ENCODE data around the gene PLXNC1.

PLXNC1 gene

DNA sequence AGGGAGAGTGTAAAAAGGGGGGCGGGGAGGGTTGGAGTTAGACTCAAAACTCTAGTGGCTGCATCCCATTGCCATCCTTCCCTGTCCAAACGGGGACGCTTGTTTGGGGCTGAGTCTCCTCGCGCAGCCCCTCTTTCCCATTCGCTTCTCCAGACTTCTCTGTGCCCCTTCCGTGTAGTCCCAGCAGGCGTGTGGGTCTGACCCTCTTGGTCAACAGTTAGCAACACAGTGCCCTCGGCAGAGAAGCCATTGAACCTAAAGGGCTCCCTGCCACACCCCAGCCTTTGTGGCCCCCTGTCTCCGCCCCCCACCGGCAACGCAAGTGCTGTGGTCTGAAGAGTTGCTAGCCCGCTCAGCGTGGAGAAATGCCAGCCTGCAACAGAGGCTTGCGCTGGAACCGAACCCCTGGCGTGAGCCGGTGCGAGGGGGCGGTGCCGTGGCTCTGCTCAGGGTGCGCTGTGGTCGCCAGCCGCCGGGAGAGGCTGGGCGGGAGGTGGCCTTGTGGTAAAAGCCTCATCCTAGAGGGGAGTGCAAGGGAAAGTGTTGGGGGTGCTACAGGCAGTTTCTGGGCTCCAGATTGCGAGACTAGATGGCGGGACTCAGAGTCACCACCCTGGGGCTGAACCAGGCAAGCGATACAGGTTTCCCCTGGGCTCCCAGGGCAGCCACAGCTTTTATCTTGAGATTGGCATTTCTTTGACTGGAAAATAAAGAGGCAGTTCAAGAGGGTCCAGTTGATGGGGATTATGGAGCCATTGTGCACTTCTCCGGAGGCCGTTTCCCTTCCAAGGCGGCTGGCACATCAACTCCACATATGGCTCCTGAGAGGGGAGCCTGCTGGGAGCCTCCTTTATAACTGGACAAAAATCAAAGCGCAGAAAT is 2.1 kb downstream of the PLXNC1 start:
- no peak for DNase-seq
- in situ Hi-C loops (cut with MboI; ENCODE audit: low pct_unique_long_range_greater_than_20kb, low sequenced_read_pairs) = no loop called here

DNA sequence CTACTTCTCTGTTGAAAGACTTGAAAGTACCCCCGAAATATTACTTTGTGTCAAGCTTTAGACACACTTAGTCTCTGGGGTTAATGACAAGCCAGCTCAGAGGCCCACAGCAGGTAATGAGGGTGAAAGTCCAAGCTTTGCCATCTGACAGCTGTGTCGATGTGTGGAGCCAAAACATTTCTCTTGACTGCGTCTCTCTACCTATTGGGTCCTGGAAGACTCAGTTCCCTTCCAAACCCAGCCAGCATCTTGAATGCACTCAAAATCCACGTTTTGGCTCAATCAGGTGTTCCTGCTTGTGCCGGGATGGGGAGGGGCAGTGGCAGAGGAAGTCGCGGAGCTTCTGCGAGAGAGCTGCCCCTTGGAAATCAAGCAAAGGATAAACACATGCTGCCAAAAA is 3.2 kb downstream of the PLXNC1 start:
- in situ Hi-C loops (cut with MboI; ENCODE audit: low pct_unique_long_range_greater_than_20kb, low sequenced_read_pairs) = no loop called here
- DNase-seq = no peak

DNA sequence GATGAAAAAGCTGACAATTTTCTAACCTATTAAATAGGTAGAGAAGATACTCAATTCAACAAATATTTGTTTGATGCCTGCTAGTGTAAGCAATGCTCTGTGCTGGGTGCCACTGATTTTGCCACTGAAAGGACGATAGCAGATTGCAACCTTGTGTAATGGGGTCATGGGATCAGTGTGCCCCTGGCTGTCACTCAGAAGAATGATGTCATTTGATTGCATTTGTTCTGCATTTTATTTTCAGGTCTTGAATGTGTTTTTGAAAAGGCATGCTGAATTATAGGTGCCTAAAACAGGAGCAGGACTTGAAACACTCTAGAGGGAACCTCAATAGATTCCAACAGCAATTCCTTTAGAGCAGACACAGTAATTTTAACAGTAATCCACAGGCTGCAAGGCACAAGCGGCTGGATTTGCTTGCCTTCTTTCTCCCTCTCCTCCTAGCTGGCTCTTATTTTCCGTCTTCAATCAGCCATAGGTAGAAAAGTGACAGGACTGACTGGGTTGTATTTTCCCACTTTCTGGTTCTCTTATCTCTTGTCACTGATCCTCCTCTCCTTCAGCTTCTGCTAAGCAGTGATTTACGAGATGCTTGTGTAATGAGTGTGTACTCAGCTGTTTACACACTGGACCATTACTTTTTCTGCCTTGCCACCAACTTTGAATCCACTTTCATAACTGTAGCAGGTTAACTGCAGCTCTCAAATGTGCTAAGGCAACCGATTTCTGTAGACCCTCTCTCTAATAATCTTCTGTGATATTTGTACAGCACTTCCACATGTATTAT is 4.1 kb downstream of the PLXNC1 start:
- in situ Hi-C loops (cut with MboI; ENCODE audit: low pct_unique_long_range_greater_than_20kb, low sequenced_read_pairs) = no loop called here

DNA sequence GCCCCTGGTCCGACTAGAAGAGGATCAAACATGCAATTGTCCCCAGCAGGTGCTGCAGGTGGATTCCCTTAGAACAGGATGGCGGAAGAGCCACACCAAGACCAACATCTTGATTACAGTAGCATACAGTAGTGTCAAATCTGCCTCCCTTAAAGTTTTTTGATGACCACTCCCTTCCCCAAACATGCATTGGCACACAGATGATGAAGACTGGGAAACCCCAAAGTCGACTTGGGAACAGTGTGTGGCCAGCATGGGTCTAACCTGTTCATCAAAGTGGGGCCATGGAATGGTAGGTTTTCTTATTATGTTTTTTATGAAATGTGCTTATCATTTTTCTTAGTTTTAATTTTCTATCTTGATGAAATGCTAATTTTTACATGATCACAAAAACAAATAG is 8.8 kb downstream of the PLXNC1 start:
- no peak for DNase-seq

More for the DNA sequence above, 4.1 kb downstream of the PLXNC1 start:
- DNase-seq = no peak

DNA sequence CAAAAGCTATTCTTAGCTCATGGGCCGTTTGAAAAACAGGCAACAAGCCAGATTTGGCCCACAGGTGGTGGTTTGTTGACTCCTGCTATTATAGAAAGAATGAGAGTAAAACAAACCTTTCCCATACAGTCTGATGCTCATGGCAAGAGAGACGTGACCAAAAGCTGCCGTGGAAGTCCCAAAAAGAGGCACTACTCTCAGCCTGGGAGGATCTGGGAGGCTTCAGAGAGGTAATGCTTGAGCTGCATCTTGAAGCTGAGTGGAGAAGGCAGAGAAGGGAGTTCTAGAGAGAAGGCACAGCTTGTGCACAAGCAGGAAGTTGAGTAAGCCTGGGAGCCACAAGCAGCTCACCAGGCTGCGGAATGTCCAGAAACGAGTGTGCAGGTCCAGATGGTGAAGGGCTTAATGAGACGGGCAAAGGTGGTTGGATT is 9.6 kb downstream of the PLXNC1 start:
- in situ Hi-C loops (cut with MboI; ENCODE audit: low pct_unique_long_range_greater_than_20kb, low sequenced_read_pairs) = no loop called here
- no peak for DNase-seq

More for the DNA sequence above, 8.8 kb downstream of the PLXNC1 start:
- in situ Hi-C loops (cut with MboI; ENCODE audit: low pct_unique_long_range_greater_than_20kb, low sequenced_read_pairs) = no loop called here

DNA sequence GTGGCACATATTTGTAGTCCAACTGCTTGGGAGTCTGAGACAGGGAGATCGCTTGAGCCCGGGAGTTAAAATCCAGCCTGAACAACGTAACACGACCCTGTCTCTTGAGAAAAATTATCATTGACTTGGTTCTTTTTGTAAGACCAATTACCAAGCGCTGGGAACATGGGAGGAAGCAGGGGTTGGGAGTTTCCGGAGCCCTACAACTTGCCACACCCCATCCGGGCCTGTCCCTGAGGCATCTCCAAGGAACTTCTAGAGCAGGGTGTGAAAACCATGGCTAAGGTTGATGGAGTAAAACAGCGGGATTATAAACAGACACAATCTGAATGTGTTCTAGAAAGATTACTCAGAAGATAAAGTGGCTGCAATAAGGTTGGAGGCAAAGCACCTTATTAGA is 10.3 kb downstream of the PLXNC1 start:
- in situ Hi-C loops (cut with MboI; ENCODE audit: low pct_unique_long_range_greater_than_20kb, low sequenced_read_pairs) = no loop called here

DNA sequence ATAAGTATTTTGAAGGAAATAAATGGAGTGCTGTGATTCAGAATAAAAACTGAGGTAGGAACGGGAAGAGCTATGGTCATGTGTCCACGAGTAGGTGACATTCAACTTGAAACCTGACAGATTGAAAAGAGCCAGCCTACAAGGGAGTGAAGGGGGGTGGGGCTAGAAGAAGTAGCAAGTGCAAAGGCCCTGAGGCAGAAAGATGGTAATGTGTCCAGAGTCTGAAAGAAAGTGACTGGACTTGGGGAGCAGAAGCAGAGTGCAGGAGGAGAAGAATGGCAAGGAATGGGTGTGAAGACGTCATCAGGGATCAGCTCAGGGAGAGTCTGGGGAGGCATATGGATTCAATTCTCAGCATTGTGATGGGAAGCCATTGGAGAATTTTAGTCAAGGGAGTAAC is 13.7 kb downstream of the PLXNC1 start:
- in situ Hi-C loops (cut with MboI; ENCODE audit: low pct_unique_long_range_greater_than_20kb, low sequenced_read_pairs) = no loop called here
- DNase-seq = no peak

More for the DNA sequence above, 10.3 kb downstream of the PLXNC1 start:
- no peak for DNase-seq

DNA sequence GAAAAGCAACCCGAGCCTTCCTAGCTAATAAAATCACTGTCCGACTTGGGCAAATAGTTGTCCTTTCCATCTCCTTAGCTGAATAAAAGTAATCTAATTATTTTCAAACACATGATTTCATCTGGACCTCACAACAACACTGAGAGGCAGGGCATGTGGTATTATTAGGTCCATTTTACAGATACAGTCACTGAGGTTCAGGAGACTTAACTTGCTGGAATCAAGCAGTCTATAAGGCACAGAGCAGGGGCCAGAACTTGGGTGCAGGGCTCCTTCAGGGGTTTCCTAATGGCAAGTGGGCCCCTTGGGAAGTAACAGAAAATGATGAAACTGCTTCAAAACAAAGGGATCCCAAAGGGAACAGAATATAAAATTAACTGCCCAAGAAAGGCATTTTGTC is 15.5 kb downstream of the PLXNC1 start:
- in situ Hi-C loops (cut with MboI; ENCODE audit: low pct_unique_long_range_greater_than_20kb, low sequenced_read_pairs) = no loop called here
- DNase-seq = no peak

DNA sequence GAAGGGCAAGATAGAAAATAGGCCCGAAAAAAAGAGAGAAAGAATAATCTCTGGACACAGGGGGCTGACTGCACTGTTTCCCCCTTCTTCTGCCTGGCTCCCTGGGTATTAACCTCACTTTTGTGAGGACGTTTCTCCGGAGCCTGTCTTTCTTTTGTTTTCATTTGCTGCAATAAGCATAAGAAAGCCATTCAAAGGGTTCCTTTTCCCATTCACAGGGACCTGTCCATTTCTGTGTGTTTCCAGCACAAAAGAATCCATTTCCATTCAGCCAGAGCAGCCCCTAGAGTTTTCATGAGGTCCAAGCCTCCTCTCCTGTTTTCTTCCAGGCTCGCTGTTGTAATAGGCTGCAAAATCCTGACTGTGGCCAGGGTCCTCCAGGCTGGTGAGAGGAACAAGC is 16.8 kb downstream of the PLXNC1 start:
- in situ Hi-C loops (cut with MboI; ENCODE audit: low pct_unique_long_range_greater_than_20kb, low sequenced_read_pairs) = no loop called here
- no peak for DNase-seq

DNA sequence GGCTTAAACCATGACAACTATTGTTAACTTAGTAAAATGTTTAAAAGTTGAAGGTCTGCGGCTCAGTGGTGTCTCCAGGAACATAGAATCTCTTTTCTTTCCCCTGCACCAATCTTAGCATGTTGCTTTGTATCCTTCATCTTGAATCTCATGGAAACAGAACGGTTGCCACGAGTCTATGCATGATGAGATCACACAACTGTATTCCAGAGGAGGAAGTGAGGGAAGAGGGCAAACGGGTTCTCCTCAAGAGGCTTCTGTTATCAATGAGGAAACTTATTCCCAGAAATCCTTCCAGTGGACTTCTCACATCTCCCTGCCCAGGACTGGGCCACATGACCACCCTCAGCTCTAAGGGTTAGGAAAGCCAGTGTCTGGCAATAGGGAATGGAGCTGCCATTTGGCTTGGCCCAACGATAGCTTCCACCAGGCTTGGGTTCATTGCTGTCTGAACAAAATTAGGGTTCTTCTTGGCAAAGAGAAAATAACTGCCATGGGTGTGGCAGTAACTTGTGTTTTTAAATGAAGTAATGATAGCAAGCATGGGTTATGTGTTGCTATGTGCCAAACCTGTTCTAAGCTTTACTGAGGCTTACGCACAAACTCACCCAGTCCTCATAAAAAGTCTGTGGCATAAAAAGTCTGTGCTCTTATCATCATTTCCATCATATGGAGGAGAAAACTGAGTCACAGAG is 17.4 kb downstream of the PLXNC1 start:
- DNase-seq = no peak
- in situ Hi-C loops (cut with MboI; ENCODE audit: low pct_unique_long_range_greater_than_20kb, low sequenced_read_pairs) = no loop called here

DNA sequence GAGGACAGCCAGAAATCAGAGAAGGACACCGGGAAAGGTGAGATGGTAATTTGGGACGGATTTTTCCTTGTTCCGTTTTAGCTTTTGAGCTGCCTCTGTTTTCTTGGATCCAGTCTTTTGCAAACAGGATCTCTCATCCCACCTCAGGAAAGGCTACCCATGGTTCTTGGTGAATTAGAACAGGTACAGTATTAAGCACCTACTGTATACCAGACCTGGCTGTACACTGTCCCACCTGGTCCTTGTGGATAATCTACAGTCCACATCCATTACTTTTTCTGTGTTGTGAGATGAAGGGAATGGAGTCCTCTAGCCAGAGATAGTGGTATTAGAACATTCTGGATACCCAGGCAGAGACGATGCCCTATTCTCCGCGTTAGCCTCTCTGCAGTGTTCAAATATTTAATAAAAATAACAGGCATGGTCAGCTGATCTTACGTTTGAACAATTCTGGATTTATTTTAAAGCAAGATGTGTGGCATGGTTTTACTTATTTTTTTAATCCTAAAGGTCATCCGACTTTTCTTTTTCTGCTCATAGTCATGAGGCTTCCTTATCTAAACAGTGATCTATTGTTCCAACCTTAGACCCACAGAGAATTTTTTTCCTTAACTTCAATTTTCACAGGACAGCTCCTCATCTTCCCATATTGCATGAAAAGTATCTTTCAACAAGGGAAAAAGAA is 18.8 kb downstream of the PLXNC1 start:
- DNase-seq = no peak
- in situ Hi-C loops (cut with MboI; ENCODE audit: low pct_unique_long_range_greater_than_20kb, low sequenced_read_pairs) = no loop called here

DNA sequence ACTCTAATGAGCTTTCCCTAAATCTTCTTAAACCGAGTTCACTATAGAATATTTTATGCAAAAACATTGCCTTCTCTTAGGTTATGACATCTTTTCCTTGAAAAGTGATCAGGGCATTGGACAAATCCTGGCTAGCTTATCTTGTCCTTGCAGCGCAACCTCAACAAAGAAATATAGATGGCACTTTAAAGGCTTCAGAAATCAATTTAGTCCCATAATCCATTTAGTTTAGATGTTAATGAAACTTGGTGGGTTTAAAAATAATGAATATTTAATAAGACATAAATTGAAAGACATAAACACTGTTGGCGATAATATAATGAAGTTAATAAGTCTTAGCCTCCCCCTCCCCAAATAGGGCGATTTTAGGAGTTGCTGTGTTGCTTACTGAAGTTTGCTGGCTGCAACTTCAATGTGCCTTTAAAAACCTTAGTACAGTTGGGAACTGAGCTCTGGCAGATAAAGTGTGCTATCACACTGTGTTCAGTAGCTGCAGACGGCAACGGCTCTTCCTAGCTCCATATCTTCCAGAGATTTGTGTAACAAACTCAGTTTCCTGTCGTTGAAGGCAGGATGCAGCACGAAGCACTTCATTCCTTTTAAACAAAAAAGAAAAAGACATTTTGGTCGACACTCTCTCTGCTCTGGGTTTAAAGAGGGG is 19.5 kb downstream of the PLXNC1 start:
- in situ Hi-C loops (cut with MboI; ENCODE audit: low pct_unique_long_range_greater_than_20kb, low sequenced_read_pairs) = no loop called here
- no peak for DNase-seq

DNA sequence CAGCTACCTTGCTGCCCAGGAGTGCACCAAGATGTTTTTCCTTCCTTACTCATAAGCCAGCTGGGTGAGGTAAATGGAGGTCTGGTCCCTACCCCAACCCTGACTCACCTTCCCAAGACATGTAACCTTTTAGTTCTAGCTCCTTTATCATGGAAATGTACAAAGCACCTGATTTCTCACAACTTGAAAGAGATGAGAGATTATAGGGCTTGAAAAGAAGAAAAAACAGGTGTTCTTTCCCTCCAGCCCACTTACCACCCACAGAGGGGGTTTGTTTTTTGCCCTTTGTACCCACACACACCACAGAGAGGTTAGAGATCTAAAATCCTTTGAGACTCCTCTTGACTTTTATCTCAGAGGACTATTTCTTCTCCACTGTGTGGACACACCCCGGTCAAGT is 21.1 kb downstream of the PLXNC1 start:
- no peak for DNase-seq
- in situ Hi-C loops (cut with MboI; ENCODE audit: low pct_unique_long_range_greater_than_20kb, low sequenced_read_pairs) = no loop called here

DNA sequence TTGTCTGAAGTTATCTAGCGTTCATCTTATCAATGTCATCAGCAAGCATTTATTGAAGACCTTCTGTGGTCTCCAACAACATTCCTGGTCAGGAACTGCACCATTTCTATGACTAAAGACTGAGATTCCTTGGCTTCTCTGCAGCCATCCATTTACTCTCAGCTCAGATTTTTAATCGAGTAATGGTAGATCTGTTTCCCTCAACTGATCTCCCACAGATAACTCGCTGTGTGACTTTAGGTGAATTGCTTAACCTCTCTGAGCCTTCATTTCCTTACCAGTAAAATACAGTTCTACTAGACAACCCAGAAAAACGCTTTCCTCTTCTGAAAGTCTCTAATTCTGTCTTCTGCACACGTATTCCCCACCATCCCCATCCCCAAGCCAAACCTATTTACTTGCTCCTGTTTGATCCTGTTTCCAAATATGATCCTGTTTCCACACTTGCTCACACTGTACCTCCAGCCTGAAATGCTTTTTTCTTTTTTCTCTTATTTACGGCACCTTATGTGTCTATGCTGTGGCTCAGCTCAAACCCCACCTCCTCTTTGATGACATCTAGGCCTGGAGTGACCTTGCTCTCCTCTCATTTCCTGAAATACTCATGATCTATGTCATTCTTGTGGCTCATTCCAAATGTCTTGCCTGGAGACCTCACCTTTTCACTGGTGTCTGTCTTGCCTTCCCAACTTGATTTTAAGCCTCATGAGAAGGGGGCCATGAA is 21.8 kb downstream of the PLXNC1 start:
- in situ Hi-C loops (cut with MboI; ENCODE audit: low pct_unique_long_range_greater_than_20kb, low sequenced_read_pairs) = no loop called here
- no peak for DNase-seq

DNA sequence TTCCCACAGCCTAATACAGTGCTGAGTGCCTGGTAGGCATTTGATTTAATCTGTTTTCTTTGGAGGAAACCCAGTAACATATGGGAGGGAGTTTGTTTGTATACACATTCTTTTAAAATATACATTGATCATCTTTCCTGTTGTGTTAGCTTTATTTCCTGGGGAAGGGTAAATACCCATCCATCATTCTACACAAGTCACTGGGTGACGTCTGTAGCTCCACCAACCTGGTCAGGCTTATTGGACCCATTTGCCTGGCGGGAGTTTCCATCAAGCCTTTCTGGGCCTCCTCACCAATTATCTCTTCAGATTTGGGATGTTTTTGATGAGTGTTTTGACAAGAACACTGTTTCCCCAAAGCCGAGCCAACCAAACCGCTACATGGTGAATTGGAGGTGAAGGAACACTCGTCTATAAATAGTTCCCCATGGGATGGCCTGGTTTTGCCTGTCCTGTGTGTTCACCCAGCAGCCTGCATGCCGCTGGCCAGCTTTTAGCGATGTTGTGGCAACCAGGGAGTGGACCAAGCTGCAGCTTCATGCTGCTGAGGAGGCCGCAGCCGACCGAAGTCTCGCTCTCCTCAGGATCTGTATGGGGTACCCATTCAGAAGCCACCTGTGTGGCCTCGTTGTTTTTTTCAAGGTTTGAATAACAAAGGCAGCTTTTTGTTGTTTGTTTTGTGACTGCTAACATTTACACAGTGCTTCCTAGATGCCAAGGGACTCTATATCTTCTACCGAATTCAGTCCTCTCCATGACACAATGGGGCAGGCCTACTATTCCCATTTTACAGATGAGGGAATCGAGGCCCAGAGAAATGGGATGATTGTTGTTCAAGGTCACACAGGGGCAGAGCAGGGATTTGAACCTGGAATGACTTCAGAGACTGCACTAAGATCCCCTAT is 22.6 kb downstream of the PLXNC1 start:
- no peak for DNase-seq
- in situ Hi-C loops (cut with MboI; ENCODE audit: low pct_unique_long_range_greater_than_20kb, low sequenced_read_pairs) = no loop called here

DNA sequence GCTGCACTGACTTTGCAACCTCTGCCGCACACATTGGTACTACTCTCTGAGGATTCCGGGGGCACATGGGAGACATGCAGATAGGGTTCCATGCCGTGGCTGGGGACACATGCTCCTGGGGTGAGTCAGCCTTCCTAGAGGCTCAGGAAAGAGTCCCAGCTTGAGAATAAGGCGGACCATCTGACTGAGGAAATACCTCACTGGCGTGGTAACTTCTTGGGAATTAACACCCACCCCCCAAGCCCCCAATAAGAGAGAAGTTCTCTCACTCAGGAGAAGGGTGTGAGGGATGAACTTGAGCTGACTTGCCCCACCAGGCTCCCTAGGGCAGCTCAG is 23.2 kb downstream of the PLXNC1 start:
- in situ Hi-C loops (cut with MboI; ENCODE audit: low pct_unique_long_range_greater_than_20kb, low sequenced_read_pairs) = no loop called here
- DNase-seq = no peak

DNA sequence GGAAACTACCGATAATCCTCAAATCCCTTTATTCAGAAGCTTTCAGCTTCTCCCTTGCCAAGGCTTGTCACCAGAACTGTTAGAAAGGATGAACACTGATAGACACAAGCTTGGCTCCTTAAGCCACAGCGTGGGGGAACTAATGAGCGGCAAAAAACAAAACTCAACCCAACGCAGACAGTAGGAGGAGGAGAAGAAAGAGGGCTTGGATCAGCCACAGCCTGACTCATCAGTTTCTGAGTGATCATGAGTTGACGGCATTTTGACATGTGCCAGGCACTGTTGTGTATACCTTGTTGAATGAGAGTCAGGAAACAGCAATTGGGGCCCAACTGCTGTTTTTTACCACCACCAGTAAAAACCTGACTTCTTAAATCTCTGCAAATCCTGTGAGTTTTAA is 23.7 kb downstream of the PLXNC1 start:
- in situ Hi-C loops (cut with MboI; ENCODE audit: low pct_unique_long_range_greater_than_20kb, low sequenced_read_pairs) = no loop called here
- no peak for DNase-seq

Measured in KBM-7 (cell line).